Activated CD4-positive, alpha-beta T cell treated with anti-CD3 and anti-CD28 coated beads, Interleukin-2, amount 50 U/mL, for 24 hours (primary cell): ENCODE measurements around the gene KRT34.
"Not testable (repeated sequence)": the region's sequence is repeated elsewhere in the genome, so short reads cannot be mapped to it uniquely, and the experiment has no call there.

Experiments used
- DNase-seq, 2 donors: peaks; one replicate each; pipeline ENCODE4 v3.0.0-alpha.2; 2020; ENCODE audit warnings: low read depth in 1 of 2, low spot score in 1 of 2

Gene KRT34

GRCh38 chr17:41404024-41404671, 22.0 kb upstream of the KRT34 start:
- peak; percentile 4 to 38 for DNase-seq

DNA sequence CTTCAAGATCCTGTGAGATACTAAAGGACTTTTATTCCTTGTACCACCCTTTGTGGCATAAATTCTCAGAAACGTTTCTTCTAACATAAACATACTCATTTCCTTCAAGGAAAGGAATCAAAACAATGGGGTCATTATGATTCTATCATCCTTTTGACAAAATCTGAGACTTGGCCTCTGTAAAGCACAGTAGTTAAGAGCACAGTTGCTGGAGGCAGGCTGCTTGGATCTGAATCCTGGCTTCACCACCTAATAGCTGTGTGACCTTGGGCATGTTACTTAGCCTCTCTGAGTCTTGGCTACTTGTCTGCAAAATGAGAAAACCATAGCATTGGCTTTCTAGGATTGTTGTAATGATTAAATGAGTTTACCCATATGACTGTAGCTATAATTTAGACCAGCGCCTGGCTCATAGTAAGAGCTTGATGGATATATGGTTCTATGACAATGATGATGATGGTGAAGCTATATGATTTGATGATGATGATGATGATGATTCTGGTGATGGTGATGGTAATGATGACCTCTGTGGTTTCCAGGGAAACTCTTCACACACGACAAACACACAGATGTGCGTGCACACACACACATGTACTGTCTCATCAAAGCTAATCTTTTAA, 21.4 kb upstream of the KRT34 start:
- no peak for DNase-seq

DNA sequence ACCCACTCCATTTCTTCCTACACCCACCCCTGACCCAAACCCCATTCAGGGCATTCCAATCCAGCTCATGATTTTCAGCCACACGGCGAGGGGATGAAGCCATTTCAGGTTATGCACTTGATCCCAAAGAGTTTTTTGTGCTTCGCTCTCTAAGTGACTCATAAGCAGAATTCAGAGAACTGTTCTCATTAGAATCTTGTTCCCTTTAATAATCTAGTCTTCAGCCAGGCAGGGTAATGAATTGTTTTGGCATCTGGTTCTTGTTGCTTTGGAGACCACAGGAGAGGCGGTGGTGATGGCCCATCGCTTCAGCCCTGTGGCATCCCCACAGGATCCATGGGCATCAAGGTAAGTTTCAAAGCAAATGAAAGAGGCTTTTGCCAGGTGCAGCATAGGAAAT, 20.1 kb upstream of the KRT34 start:
- DNase-seq: no peak

GRCh38 chr17:41396996-41397660, 15.0 kb upstream of the KRT34 start, which contains the start of gene KRT31:
KRT31 (minus strand) TSS chr17:41397608; CDS start chr17:41397539, 69 bp downstream.
- no peak for DNase-seq

DNA sequence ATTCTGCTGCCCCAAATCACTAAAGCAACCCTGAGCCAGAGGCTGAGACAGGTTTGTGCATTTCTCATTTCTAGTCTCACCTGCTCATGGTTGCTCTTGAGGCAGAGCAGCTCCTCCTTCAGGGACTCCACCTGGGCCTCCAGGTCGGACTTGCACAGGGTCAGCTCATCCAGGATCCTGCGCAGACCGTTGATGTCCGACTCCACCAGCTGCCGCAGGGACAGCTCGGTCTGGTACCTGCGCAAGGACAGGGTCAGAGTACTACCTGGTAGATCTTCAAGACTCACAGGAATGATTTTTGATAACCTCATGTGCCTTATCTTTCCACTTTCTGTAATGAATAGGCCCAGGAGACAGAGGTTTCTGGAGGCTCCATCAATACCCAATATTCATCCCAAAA, 14.2 kb upstream of the KRT34 start:
- DNase-seq: no peak

GRCh38 chr17:41395611-41396010, 13.5 kb upstream of the KRT34 start:
- no peak for DNase-seq

DNA sequence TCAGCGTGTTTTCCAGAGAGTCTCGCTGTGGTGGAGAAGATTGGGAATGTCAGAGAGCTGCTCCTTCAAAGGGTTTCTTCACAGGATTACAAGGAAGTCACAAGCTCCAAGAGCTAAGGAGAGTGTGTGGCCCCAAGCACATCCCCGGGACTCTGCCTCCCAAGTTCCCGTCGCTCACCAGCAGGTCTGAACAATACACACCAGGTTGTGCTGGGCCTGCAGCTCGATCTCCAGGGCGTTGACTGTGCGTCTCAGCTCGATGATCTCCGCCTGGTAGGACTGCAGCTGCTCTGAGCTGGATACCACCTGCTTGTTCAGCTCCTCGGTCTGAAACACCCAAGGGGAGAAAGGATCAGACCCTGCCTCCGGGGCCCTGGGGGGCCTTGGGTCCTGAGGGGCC, 12.9 kb upstream of the KRT34 start:
- not testable (repeated sequence) for DNase-seq

GRCh38 chr17:41394254-41394996, 12.3 kb upstream of the KRT34 start:
- no peak for DNase-seq

DNA sequence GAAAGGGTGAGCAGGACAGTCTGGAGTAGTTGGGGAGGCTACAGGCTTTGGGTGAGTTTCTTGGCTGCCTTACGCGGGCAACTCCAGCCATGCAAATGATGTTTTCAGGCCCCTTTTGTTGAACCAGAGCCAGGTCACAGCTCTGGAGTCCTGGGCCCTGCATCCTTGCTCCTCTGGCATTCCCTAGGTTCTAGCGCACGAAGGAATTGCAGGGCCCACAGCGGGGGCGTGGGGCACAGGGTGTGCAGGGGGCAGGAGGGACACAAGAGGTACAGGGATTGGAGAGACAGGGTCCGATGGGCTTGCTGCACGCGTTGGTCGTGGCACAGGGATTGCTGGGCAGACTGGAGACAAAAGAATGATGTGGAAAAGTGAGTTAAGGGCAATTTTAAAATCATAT, 11.7 kb upstream of the KRT34 start:
- no peak for DNase-seq

DNA sequence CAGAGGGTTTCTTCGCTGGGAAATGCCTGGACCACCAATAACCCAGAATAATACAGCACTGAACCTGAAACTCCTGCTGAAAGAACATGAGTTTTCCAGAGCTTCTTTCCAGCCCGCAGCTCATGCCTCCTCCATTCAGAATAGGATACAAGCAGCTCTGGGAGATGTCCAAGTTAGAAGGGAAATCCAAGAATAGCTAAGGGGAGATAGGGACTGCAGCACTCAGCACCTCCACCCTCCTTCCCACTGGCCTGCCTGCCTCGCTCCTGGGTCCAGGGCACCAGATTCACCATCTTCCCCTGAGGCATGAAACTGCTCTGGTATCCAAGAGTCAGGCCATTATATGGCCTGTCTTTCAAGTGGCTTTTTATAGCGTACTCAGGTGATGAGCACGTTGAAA, 11.2 kb upstream of the KRT34 start:
- no peak for DNase-seq

DNA sequence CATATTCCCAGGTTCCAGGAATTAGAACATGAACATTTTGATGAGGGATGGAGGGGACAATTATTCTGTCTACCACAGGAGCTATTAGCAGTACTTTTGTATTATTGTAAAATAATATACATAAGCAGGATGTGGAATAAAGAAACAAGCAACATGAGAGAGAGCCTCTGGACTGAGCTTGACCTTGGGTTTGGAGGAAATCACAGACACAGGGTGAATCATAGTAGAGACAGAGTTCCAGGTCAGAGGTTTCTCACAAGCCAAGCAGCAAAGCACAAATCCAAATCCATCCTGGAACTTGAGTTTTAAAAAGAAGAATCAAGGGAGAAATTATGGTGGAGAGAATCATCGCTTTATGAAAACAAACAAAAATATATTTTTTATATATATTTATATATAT, 10.2 kb upstream of the KRT34 start:
- DNase-seq: no peak

DNA sequence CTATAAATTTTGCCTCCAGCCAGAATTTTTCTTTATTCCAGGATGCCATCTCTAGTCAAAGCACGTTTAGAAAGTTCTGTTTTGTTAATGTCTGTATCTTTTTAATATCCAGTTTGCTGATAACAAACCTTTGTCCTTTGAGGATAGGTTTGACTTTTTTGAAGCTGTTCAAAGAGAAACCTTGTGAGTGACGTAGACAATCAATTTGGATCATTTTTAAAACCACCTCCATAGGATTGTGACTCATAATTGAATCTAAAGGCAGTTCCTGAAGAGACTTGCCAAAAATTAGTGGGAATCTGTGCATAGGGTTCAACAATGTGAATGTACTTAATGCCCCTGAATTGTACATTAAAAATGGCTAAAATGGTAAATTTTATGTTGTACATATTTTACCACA, 9.4 kb upstream of the KRT34 start:
- DNase-seq: no peak

DNA sequence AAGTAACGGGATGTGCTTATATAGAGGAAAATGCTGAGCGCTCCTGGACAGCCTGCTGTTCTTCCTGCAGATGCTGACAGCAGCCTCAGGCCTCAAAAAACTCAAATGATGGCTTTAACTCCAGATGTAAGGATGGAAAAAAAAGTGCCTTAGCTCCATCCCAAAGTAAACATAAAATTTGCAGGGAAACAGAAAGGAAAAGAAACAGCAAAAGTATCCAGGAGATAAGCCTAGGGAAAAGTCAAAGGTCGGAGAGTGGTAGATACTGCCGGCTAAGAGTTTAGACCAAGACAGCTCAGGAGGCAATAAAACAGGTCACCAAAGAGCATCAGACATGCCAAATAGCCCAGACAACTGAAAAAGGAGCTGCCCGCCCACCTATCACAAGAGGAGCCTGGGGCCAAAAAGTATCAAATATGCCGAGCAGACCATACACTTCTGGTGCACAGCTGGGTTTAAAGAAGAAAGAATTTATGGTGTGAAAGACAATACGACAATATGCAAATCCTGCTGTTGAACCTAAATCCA, 8.4 kb upstream of the KRT34 start:
- DNase-seq: no peak

GRCh38 chr17:41387670-41388069, 5.6 kb upstream of the KRT34 start:
- DNase-seq: no peak

DNA sequence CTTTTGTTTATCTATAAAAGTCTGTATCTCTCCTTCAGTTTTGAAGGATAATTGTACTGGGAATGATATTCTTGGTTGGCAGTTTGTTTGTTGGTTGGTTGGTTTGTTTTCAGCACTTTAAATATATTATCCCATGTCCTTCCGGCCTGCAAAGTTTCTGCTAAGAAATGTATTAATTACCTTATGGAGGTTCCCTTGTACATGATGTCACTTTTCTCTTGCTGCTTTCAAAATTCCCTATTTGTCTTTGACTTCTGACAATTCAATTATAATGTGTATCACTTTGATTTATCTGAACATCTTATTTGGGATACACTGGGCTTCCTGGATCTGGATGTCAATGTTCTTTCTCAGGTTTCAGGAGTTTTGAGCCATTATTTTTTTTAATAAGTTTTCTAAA, 4.1 kb upstream of the KRT34 start:
- no peak for DNase-seq

DNA sequence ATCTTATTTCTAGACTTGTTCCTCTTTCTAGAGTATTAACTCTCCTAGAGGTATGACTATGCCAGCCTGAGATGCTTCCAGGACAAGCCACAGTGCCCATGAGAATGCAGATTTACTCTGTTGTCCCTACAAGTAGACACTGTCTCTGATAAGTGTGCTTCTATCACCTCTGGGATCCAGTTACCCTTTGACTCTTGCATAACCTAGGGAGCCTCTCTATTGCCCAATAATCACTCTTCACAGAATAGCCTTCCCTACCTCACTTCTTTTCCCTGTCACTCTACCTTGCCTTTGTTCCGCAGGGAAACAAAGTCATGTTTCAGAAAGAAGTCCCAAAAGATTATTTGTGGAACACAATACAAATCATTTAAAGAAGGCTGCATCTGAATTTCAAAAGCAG, 1.6 kb upstream of the KRT34 start:
- DNase-seq: no peak

- DNase-seq: no peak
These were observed 288 bp upstream of the KRT34 start for GRCh38 chr17:41382394-41382793.

GRCh38 chr17:41380091-41380490, 2.0 kb downstream of the KRT34 start:
- not testable (repeated sequence) for DNase-seq

GRCh38 chr17:41377546-41377945, 4.6 kb downstream of the KRT34 start:
- DNase-seq: no peak

- no peak for DNase-seq
These were observed 12.4 kb downstream of the KRT34 start, which contains the start of gene KRT33B for GRCh38 chr17:41369713-41370112. KRT33B (minus strand) TSS chr17:41369813; CDS start chr17:41369750, 63 bp downstream.

- no peak for DNase-seq
These were observed 13.1 kb downstream of the KRT34 start for GRCh38 chr17:41369023-41369422.
